Mesothelial cell of epicardium (in vitro differentiated cells): ENCODE results near the gene CLEC7A. TPM values are rescaled to one million over a fixed set of nuclear protein-coding genes. Genes with fewer than 3 reads are reported as not detected.

Experiments
- DNase-seq, 2 experiments: peaks; one replicate each; pipeline ENCODE4 v3.0.0; 2021; ENCODE audit warnings: low spot score in 2 of 2; ENCODE audit not compliant: unreplicated experiment in 2 of 2
- H3K27ac Mint-ChIP-seq: 2 replicates; pipeline ENCODE4 v1.8.0; 2021; ENCODE audit warnings: mixed read lengths
- H3K27me3 Mint-ChIP-seq: 2 replicates; pipeline ENCODE4 v1.8.0; 2021; ENCODE audit warnings: low read depth, mixed read lengths
- H3K36me3 Mint-ChIP-seq: 2 replicates; pipeline ENCODE4 v1.8.0; 2021; ENCODE audit warnings: mixed read lengths
- H3K4me1 Mint-ChIP-seq: 2 replicates; pipeline ENCODE4 v1.8.0; 2021; ENCODE audit warnings: mixed read lengths
- H3K4me3 Mint-ChIP-seq: 2 replicates; pipeline ENCODE4 v1.8.0; 2021; ENCODE audit warnings: mild to moderate bottlenecking, moderate library complexity, mixed read lengths
- H3K9me3 Mint-ChIP-seq: 2 replicates; pipeline ENCODE4 v1.8.0; 2021; ENCODE audit warnings: mixed read lengths
- total RNA-seq: library from RNA; stranded (reverse); gene quantifications from 3 replicates; pipeline ENCODE4 v1.2.1, GENCODE V29; 2021
- TF ChIP-seq, protein P1 (sequence below): fragments of 200-600 bp; sonication (generic); IDR thresholded peaks from one replicate; pipeline ENCODE4 v1.5.0; 2021; ENCODE audit warnings: antibody characterized with exemption; ENCODE audit not compliant: unreplicated experiment

CLEC7A gene
- total RNA-seq, 1 donor from 2014 or later, result not detected

DNA sequence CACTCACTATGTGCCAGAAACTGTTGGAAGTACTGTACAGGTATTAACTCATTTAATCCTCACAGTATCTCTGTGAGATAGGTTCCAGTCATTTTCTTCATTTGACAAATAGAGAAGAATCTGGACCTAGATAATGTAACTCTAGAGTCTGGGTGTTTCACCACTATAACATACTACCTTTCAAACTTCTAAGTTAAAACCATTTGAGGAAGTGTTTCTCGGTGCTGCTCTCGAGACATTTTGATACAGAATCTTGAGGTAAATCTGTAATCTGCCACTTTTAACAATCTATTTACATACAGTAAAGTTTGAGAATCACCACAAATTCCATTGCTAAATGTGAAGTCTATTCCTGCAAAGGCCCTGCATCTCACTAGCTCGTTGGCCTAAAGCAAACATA is 33.1 kb upstream of the CLEC7A start:
- Mint-ChIP-seq H3K9me3 (peaks cover 2% of the 10 kb centered on the region), H3K27ac (no peak overlapping the region), H3K36me3 (no peaks in the 10 kb centered on the region), H3K4me1 (peaks cover 33% of the 10 kb centered on the region), H3K27me3 (no peaks in the 10 kb centered on the region), H3K4me3 (no peak overlapping the region)
- DNase-seq, result no peak
- TF ChIP-seq, protein P1, sequence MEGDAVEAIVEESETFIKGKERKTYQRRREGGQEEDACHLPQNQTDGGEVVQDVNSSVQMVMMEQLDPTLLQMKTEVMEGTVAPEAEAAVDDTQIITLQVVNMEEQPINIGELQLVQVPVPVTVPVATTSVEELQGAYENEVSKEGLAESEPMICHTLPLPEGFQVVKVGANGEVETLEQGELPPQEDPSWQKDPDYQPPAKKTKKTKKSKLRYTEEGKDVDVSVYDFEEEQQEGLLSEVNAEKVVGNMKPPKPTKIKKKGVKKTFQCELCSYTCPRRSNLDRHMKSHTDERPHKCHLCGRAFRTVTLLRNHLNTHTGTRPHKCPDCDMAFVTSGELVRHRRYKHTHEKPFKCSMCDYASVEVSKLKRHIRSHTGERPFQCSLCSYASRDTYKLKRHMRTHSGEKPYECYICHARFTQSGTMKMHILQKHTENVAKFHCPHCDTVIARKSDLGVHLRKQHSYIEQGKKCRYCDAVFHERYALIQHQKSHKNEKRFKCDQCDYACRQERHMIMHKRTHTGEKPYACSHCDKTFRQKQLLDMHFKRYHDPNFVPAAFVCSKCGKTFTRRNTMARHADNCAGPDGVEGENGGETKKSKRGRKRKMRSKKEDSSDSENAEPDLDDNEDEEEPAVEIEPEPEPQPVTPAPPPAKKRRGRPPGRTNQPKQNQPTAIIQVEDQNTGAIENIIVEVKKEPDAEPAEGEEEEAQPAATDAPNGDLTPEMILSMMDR, result no peak

DNA sequence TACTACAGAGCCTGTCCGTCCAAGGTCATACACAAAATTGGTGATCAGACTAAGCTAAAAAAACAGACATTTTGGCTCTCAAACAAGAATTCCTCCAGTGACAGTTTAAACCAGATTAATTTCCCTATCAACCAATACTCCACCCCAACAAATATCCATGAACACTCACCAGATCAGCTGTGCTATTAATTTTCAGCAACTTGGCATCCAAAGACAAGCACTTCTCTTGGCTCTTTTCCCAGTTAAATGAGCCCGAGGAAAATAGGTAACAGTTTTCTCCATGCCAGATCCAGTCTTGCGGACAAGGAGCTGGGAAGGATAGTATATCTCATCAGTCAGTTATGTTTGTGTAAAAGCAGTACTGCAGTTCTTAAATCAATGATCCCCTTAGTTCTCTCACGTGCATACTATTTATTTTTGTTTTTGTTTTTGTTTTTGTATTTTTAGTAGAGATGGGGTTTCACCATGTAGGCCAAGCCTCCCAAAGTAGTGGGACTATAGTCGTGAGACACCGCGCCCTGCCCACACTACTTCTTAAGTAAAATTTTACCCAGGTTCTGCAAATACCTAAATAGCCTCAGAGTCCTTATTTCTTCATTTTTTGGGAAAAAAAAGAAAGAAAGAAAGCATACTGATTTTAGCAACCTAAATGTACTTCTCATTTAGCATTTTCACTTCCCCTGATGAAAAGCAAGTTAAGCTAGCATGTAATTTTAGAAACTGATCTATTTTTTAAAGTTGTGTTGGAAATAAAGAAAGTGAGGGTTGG is 30.8 kb upstream of the CLEC7A start:
- Mint-ChIP-seq H3K4me1 (peaks cover 24% of the 10 kb centered on the region), H3K27ac (peak overlapping the region; percentile 11), H3K27me3 (no peaks in the 10 kb centered on the region), H3K9me3 (peaks cover 4% of the 10 kb centered on the region), H3K4me3 (no peak overlapping the region), H3K36me3 (no peaks in the 10 kb centered on the region)
- TF ChIP-seq, protein P1, result no peak
- DNase-seq, result no peak

DNA sequence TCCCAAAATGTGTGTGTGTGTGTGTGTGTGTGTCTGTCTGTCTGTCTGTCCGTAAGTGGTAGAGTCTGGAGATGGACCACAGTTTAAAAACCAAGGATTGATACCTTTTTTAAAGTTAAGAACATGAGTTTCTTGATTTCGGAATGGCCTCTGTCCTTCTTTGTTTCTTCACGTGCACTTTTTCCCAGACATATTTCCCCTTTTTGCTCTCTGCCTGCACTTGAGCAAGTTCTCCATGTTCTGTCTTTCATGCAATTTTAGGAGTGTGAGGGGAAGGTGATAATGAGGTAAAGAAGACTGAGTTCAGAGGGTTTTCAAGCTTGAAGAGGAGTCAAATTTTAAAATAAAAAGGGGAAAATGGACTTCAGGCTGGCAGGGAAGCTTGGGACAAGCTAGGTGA is 29.3 kb upstream of the CLEC7A start:
- H3K9me3 Mint-ChIP-seq, result peaks cover 4% of the 10 kb centered on the region
- no peaks in the 10 kb centered on the region for H3K36me3 Mint-ChIP-seq
- no peak for DNase-seq
- H3K4me3 Mint-ChIP-seq, result no peak overlapping the region
- TF ChIP-seq, protein P1, result no peak
- peak overlapping the region; percentile 35 for H3K27ac Mint-ChIP-seq
- no peaks in the 10 kb centered on the region for H3K27me3 Mint-ChIP-seq
- peaks cover 24% of the 10 kb centered on the region for H3K4me1 Mint-ChIP-seq

DNA sequence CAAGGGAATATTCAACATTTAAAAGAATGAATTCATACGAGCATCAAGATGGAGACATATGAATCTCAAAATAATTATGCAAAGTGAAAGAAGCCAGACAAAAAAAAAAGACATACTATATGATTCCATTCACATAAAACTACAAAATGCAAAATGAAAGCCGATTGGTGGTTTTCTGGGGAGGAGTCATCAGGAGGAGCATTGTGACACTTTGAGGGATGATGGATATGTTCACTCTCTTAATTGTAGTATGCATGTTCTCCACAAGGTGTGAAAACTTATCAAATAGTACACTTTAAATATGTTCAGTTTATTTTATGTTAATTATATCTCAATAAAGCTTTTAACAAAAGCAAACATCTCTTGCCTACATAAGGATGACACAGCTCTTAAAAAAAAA is 28.4 kb upstream of the CLEC7A start:
- Mint-ChIP-seq H3K27me3 (no peaks in the 10 kb centered on the region), H3K9me3 (peaks cover 4% of the 10 kb centered on the region), H3K4me3 (no peak overlapping the region), H3K4me1 (peaks cover 30% of the 10 kb centered on the region), H3K27ac (no peak overlapping the region), H3K36me3 (no peaks in the 10 kb centered on the region)
- DNase-seq, result no peak
- TF ChIP-seq, protein P1, result peak; percentile 30

DNA sequence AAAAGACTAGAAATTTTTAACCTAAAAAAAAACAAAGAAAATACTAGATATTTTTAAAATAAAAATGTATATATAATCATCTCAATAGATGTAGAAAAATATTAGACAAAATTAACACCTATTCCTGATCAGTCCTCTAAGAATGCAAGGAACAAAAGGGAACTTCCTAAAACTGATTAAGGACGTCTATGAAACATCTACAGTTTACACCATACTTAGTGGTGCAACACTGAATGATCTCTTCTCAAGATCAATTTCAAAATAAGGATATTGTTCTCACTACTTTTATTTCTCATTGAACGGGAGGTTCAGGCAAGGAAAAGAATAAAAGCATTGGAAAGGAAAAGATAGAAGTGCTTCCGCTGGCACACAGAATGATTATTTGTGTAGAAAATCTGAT is 26.0 kb upstream of the CLEC7A start:
- Mint-ChIP-seq H3K27me3 (no peaks in the 10 kb centered on the region), H3K9me3 (peaks cover 4% of the 10 kb centered on the region), H3K4me3 (no peak overlapping the region), H3K4me1 (peaks cover 29% of the 10 kb centered on the region), H3K27ac (no peak overlapping the region), H3K36me3 (no peaks in the 10 kb centered on the region)
- TF ChIP-seq, protein P1, result no peak
- no peak for DNase-seq
